ENCODE data around the gene OTOF. TPM values are rescaled to one million over a fixed set of nuclear protein-coding genes. Genes with fewer than 3 reads are reported as not detected.
A peak's percentile ranks its signal among the peaks of the same experiment; 100 is the strongest.

OTOF gene
- total and polyA plus RNA-seq, 9 of the 15 experiments (the other 6 are each of a cell fraction or from before 2014, with no cell fraction given): 0.03 to 0.11 (median 0.06) TPM; not detected in 5

- Histone ChIP-seq H3K4me1 (replicated peaks in 1 of 2; ENCODE audit: control insufficient read depth in 2 of 2, insufficient read depth in 2 of 2, low read length in 2 of 2) (peaks cover 0 to 8% of the 10 kb centered on the region in 2 experiments; a peak in 2 of 5 replicates), H3K27ac (ENCODE audit: extremely low read depth, low read depth, low read length) (no peak overlapping the region), H3K9me3 (replicated peaks; ENCODE audit: control insufficient read depth, insufficient read depth, low read depth, low read length) (no peaks in the 10 kb centered on the region), H3K36me3 (ENCODE audit: control insufficient read depth, insufficient read depth, low read length) (no peaks in the 10 kb centered on the region), H3K4me3 (no peak overlapping the region), H3K79me2 (ENCODE audit: control insufficient read depth, insufficient read depth, low read length) (no peaks in the 10 kb centered on the region), H3K9ac (ENCODE audit: insufficient read depth in 1 of 2, low read depth in 2 of 2, low read length in 2 of 2) (no peak overlapping the region), H3K27me3 (ENCODE audit: control insufficient read depth in 2 of 2, insufficient read depth in 2 of 2, low read length in 2 of 2) (peaks cover 0 to 25% of the 10 kb centered on the region in 2 experiments; a peak in 3 of 5 replicates), H3K4me2 (ENCODE audit: insufficient read depth, low read length) (no peak overlapping the region), H4K20me1 (replicated peaks; ENCODE audit: control insufficient read depth, insufficient read depth, low read length) (no peaks in the 10 kb centered on the region), H3K9me1 (ENCODE audit: control insufficient read depth, insufficient read depth, low read length) (no peaks in the 10 kb centered on the region), H2AFZ (ENCODE audit: low read depth, low read length) (no peak overlapping the region)
- 80% methylated on average over 1 of the region's 1 CpG for WGBS (ENCODE audit: insufficient coverage, low coverage, missing lambda C conversion rate)
- DNase-seq (ENCODE audit: extremely low read depth in 1 of 4, low spot score in 3 of 4) (no peak), ATAC-seq (no peak), FAIRE-seq (no peak)
- in situ Hi-C loops (cut with MboI): no loop called here
- intact Hi-C loops (cut with micrococcal nuclease): no loop called here
- POLR2A ChIA-PET: interaction anchor here (0.8 to 1.0 kb wide), 3 partner anchors 9 to 12 kb away, joined by 3 to 5 read pairs (median 3); no protein-coding TSS in a partner anchor
- CTCF ChIA-PET (ENCODE audit: low intra/inter-chr PET ratio): no interaction called here
- TF ChIP-seq USF1 (CRISPR knock-in tag; IDR thresholded peaks at IDR 0.05) (no peak), ADNP (tag; IDR thresholded peaks at IDR 0.05) (0 out of 2 replicates have a peak, but pooled peaks have one; percentile 41), KDM1A (IDR thresholded peaks at IDR 0.05) (peak in 1 of 2 experiments; percentile 34; a peak in 1 of 4 replicates), BCOR (IDR thresholded peaks at IDR 0.05) (peak; percentile 76)
- BruUV-seq (replicated peaks): no TSS peak
Measured at GRCh38 chr2:26451700-26452099, 26.2 kb downstream of the OTOF start.

GRCh38 chr2:26450031-26450635, 27.8 kb downstream of the OTOF start:
- in situ Hi-C loops (cut with MboI) (no loop called here), intact Hi-C loops (cut with micrococcal nuclease) (no loop called here)
- Histone ChIP-seq H3K27ac (ENCODE audit: extremely low read depth, low read depth, low read length) (no peak overlapping the region), H3K79me2 (ENCODE audit: control insufficient read depth, insufficient read depth, low read length) (no peaks in the 10 kb centered on the region), H2AFZ (ENCODE audit: low read depth, low read length) (no peak overlapping the region), H3K9ac (ENCODE audit: insufficient read depth in 1 of 2, low read depth in 2 of 2, low read length in 2 of 2) (no peak overlapping the region), H4K20me1 (replicated peaks; ENCODE audit: control insufficient read depth, insufficient read depth, low read length) (no peaks in the 10 kb centered on the region), H3K4me1 (replicated peaks in 1 of 2; ENCODE audit: control insufficient read depth in 2 of 2, insufficient read depth in 2 of 2, low read length in 2 of 2) (peaks cover 0 to 4% of the 10 kb centered on the region in 2 experiments; a peak in 2 of 5 replicates), H3K4me2 (ENCODE audit: insufficient read depth, low read length) (no peak overlapping the region), H3K9me1 (ENCODE audit: control insufficient read depth, insufficient read depth, low read length) (no peaks in the 10 kb centered on the region), H3K36me3 (ENCODE audit: control insufficient read depth, insufficient read depth, low read length) (no peaks in the 10 kb centered on the region), H3K27me3 (ENCODE audit: control insufficient read depth in 2 of 2, insufficient read depth in 2 of 2, low read length in 2 of 2) (peaks cover 0 to 25% of the 10 kb centered on the region in 2 experiments; a peak in 3 of 5 replicates), H3K9me3 (replicated peaks; ENCODE audit: control insufficient read depth, insufficient read depth, low read depth, low read length) (no peaks in the 10 kb centered on the region), H3K4me3 (no peak overlapping the region)
- ChIA-PET CTCF (ENCODE audit: low intra/inter-chr PET ratio) (no interaction called here), POLR2A (interaction anchor here (0.7 to 1.0 kb wide), 2 partner anchors 9 to 17 kb away, joined by 3 read pairs; no protein-coding TSS in a partner anchor)
- FAIRE-seq (no peak), ATAC-seq (no peak), DNase-seq (ENCODE audit: extremely low read depth in 1 of 4, low spot score in 3 of 4) (no peak)
- BruUV-seq (replicated peaks): no TSS peak
- WGBS (ENCODE audit: insufficient coverage, low coverage, missing lambda C conversion rate): 8% methylated on average over 13 of the region's 13 CpGs
- no peak for TF ChIP-seq SRSF9 (IDR thresholded peaks at IDR 0.05; ENCODE audit: borderline replicate concordance, low read depth, low read length)
- TF ChIP-seq PCBP1 (IDR thresholded peaks at IDR 0.05; ENCODE audit: low read depth, low read length, poor library complexity, severe bottlenecking): no peak
- TF ChIP-seq ZNF75A (CRISPR knock-in tag; IDR thresholded peaks at IDR 0.05): no peak
- no peak for TF ChIP-seq HMBOX1 (IDR thresholded peaks at IDR 0.05)
- TF ChIP-seq POLR3G (IDR thresholded peaks at IDR 0.05; ENCODE audit: extremely low read depth, insufficient read length, insufficient replicate concordance): no peak
- TF ChIP-seq GTF3C2 (IDR thresholded peaks at IDR 0.05; ENCODE audit: borderline replicate concordance, extremely low read depth, insufficient read length): no peak
- TF ChIP-seq ARNT (IDR thresholded peaks at IDR 0.05): no peak
